Pulmonary artery endothelial cell (primary cell): ENCODE results near the gene LGALS12. TPM values are rescaled to one million over a fixed set of nuclear protein-coding genes. Genes with fewer than 3 reads are reported as not detected.

Experiments used
- DNase-seq: peaks from one replicate; pipeline ENCODE4 v3.0.0-alpha.2; 2011; ENCODE audit warnings: low read depth, low spot score
- total RNA-seq: library from RNA; depleted of rRNA; stranded (reverse); fragments of >200 nt; gene quantifications from 2 replicates; pipeline ENCODE4 v1.2.3, GENCODE V29; 2014

Gene LGALS12
- not detected in 2 replicates for total RNA-seq

GRCh38 chr11:63505857-63506528 is at the start of gene LGALS12:
LGALS12 (plus strand) TSS chr11:63506084; CDS start chr11:63506459, 375 bp downstream.
- no peak for DNase-seq

- no peak for DNase-seq
Measured at GRCh38 chr11:63459586-63459985, 46.3 kb upstream of the LGALS12 start.

- no peak for DNase-seq
Measured at GRCh38 chr11:63462137-63462536, 43.7 kb upstream of the LGALS12 start.

GRCh38 chr11:63470311-63470710 is 35.6 kb upstream of the LGALS12 start:
- DNase-seq = no peak

- no peak for DNase-seq
Measured at GRCh38 chr11:63472372-63472771, 33.5 kb upstream of the LGALS12 start.

- DNase-seq = no peak
Measured at GRCh38 chr11:63476618-63477017, 29.3 kb upstream of the LGALS12 start.

GRCh38 chr11:63478896-63479295 is 27.0 kb upstream of the LGALS12 start:
- DNase-seq = peak; percentile 49

GRCh38 chr11:63480039-63480438 is 25.8 kb upstream of the LGALS12 start:
- no peak for DNase-seq

- DNase-seq = no peak
Measured at GRCh38 chr11:63485777-63486176, 20.1 kb upstream of the LGALS12 start.

- no peak for DNase-seq
Measured at GRCh38 chr11:63488789-63489188, 17.1 kb upstream of the LGALS12 start.

GRCh38 chr11:63489879-63490278 is 16.0 kb upstream of the LGALS12 start:
- DNase-seq = no peak

GRCh38 chr11:63490551-63491239 is 15.2 kb upstream of the LGALS12 start, which contains the start of gene PLAAT5:
PLAAT5 (minus strand) TSS chr11:63491167; CDS start chr11:63491034, 133 bp downstream.
- DNase-seq = no peak

GRCh38 chr11:63491240-63491587 is 14.7 kb upstream of the LGALS12 start:
- no peak for DNase-seq

GRCh38 chr11:63491636-63492372 is 14.1 kb upstream of the LGALS12 start:
- no peak for DNase-seq

GRCh38 chr11:63492441-63492840 is 13.4 kb upstream of the LGALS12 start:
- no peak for DNase-seq

GRCh38 chr11:63493127-63493526 is 12.8 kb upstream of the LGALS12 start:
- DNase-seq = no peak

- no peak for DNase-seq
Measured at GRCh38 chr11:63494975-63495374, 10.9 kb upstream of the LGALS12 start.

GRCh38 chr11:63499874-63500273 is 6.0 kb upstream of the LGALS12 start:
- no peak for DNase-seq

GRCh38 chr11:63501236-63501635 is 4.6 kb upstream of the LGALS12 start:
- no peak for DNase-seq

- DNase-seq = no peak
Measured at GRCh38 chr11:63502252-63502820, 3.5 kb upstream of the LGALS12 start.

GRCh38 chr11:63503492-63503891 is 2.4 kb upstream of the LGALS12 start:
- no peak for DNase-seq

GRCh38 chr11:63504054-63504453 is 1.8 kb upstream of the LGALS12 start:
- DNase-seq = no peak
